ENCODE data around the gene RNF187. TPM values are rescaled to one million over a fixed set of nuclear protein-coding genes. Genes with fewer than 3 reads are reported as not detected.
A peak's percentile ranks its signal among the peaks of the same experiment; 100 is the strongest.

The RNF187 gene
- 148 and 150 TPM in 2 replicates for total RNA-seq

DNA sequence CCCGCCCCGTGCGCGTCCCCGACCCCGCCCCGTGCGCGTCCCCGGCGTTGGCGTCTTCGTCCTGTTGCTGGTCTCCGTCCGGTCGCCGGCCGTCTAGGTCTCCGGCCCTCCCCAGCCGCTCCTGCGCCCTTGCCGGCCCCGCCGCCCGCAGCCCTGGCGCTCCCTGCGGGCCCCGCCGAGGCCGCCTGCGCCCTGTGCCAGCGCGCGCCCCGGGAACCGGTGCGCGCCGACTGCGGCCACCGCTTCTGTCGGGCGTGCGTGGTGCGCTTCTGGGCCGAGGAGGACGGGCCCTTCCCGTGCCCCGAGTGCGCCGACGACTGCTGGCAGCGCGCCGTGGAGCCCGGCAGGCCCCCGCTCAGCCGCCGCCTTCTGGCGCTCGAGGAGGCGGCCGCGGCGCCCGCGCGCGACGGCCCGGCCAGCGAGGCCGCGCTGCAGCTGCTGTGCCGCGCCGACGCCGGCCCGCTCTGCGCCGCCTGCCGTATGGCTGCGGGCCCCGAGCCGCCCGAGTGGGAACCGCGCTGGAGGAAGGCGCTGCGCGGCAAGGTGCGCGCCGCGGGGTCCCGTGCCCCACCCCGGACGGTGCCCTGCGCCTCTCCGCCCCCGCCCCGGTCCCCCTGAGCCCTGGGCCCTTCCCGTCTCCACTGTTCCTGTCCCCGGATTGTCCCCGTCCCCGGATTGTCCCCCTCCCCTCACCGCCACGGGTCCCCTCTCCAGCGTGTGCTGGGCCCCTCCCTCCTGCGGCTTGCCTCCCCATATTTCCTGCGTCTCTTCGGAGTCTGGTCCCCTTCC lies at the start of gene RNF187:
Gene RNF187, plus strand, starts transcription at position 47 of the 789 bp plus-strand sequence.
- H3K27ac Mint-ChIP-seq = peak within 1 kb of the TSS; percentile 99
- H3K27me3 Mint-ChIP-seq = no peaks in the 10 kb centered on the region
- H3K4me1 Mint-ChIP-seq = peaks cover 36% of the 10 kb centered on the region
- no peaks in the 10 kb centered on the region for H3K9me3 Mint-ChIP-seq
- intact Hi-C loops (cut with micrococcal nuclease) = loop anchor here (1.0 to 10.0 kb wide), 4 partner anchors 14 to 857 kb away; partner anchors contain the start of genes CCSAP and TRIM11
- peak within 1 kb of the TSS; percentile 96 for H3K4me3 Mint-ChIP-seq
- peak; percentile 96 for DNase-seq
- peaks cover 39% of the 10 kb centered on the region for H3K36me3 Mint-ChIP-seq (ENCODE audit: low read depth)

DNA sequence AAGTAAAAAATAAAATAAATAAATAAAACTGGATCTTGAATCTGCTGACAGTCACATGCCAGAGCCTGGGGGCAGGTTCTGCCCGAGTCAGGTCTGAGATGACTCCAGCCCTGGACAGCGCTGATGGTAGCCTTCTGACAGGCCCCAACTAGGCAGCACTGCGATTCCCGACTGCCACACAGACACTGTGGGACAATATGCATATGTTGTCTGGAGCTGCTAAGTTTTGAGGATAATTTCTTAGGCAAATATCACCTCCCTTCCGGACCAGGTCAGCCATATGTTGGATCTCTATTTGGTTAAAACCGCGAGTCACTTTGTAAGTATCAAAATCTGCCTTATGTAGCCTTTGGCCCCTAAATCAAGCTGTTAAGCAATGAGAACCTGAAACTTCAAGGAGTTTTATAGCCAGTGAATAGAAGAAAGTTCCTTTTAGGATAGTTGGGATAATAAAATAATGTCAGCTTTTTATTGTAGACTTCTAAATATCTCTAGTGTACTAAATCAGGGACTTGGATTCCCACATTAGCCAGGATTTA lies 49.7 kb upstream of the RNF187 start:
- Mint-ChIP-seq H3K27me3 (peaks cover 37% of the 10 kb centered on the region), H3K9me3 (no peaks in the 10 kb centered on the region), H3K4me1 (peaks cover 5% of the 10 kb centered on the region), H3K4me3 (no peak overlapping the region), H3K27ac (no peak overlapping the region), H3K36me3 (ENCODE audit: low read depth) (no peaks in the 10 kb centered on the region)
- no peak for DNase-seq
- intact Hi-C loops (cut with micrococcal nuclease) = no loop called here

DNA sequence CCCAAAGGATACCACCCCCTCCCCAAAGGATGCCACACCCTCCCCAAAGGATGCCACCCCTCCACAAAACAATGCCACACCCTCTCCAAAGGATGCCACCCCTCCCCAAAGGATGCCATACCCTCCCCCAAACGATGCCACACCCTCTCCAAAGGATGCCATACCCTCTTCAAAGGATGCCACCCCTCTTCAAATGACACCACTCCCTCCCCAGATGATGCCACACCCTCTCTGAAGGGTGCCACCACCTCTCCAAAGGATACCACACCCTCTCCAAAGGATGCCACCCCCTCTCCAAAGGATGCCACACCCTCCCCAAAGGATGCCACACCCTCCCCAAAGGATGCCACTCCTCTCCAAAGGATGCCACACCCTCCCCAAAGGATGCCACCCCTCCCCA lies 48.9 kb upstream of the RNF187 start:
- DNase-seq = no peak
- Mint-ChIP-seq H3K27me3 (peaks cover 36% of the 10 kb centered on the region), H3K4me1 (peaks cover 5% of the 10 kb centered on the region), H3K27ac (no peak overlapping the region), H3K9me3 (no peaks in the 10 kb centered on the region), H3K4me3 (no peak overlapping the region), H3K36me3 (ENCODE audit: low read depth) (no peaks in the 10 kb centered on the region)
- intact Hi-C loops (cut with micrococcal nuclease) = no loop called here

DNA sequence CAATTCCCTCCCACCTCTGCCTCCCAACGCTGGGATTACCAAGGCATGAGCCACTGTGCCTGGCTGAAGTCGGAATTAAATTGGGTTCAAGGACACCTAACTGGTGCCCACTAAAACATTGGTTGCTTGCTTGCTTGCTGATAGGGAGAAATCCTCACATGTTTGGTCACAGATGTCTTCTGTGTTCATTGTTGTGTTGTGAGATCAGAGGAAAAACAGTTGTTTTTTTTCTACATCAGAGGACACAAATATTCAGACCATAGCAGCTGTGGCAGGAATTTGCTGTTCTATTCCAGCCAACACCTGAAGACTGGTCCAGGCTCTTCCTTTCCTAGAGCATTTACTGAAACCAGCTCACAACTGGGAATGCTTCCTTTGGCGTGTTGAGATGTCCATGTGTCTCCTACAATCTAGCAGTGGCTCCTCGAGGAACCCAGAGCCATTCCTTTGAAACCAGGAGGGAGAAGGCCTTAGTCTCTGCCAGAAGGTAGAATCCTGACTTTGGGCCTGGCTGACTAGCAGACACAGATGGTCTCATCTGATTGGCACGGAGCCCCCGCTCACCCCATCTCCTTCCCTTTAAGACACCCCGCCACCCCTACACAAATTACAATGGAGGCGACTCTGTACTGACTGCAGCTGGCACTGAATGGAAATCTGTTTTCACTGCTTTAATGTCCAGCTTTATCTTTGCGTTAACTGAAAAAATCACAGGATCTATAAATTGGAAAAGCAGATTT lies 46.3 kb upstream of the RNF187 start:
- H3K9me3 Mint-ChIP-seq = no peaks in the 10 kb centered on the region
- no peak for DNase-seq
- no peak overlapping the region for H3K4me3 Mint-ChIP-seq
- peaks cover 50% of the 10 kb centered on the region for H3K27me3 Mint-ChIP-seq
- peaks cover 15% of the 10 kb centered on the region for H3K4me1 Mint-ChIP-seq
- no peaks in the 10 kb centered on the region for H3K36me3 Mint-ChIP-seq (ENCODE audit: low read depth)
- intact Hi-C loops (cut with micrococcal nuclease) = no loop called here
- no peak overlapping the region for H3K27ac Mint-ChIP-seq

DNA sequence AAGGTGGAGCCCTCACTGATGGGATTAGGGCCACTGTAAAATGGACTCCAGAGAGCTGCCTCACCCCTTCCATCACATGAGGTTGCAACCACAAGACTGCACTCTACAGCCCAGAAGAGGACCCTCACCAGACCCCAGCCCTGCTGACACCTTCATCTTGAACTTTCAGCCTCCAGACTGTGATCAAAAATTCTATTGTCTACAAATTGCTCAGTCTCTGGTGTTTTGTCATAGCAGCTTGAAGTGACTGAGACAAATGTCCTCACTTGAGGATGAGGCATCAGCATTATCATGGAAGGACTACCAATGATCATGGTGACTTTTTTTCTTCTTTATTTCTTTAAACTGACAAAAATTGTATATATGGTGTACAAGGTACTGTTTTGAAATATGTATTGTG lies 43.8 kb upstream of the RNF187 start:
- Mint-ChIP-seq H3K27me3 (peaks cover 66% of the 10 kb centered on the region), H3K36me3 (ENCODE audit: low read depth) (no peaks in the 10 kb centered on the region), H3K9me3 (no peaks in the 10 kb centered on the region), H3K4me3 (no peak overlapping the region), H3K27ac (no peak overlapping the region), H3K4me1 (peaks cover 11% of the 10 kb centered on the region)
- intact Hi-C loops (cut with micrococcal nuclease) = no loop called here
- DNase-seq = no peak

DNA sequence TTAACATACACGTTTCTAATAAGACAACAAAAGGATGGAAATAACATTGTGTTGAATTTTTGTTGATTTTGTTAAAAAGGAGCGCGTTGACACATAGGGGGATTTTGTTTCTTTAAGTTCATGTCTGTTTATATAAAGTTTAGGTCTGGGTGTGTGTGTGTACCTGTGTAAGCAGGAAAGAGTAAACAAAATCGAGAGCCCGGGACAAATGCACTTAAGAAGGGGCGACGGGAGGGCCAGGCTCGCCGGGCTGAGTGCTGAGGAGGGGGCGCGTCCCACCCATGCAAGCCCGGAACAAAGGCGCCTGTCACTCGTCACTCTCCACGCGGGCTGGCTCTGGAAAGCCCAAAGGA lies 41.7 kb upstream of the RNF187 start:
- Mint-ChIP-seq H3K27ac (peak overlapping the region; percentile 27), H3K36me3 (ENCODE audit: low read depth) (no peaks in the 10 kb centered on the region), H3K4me1 (peaks cover 12% of the 10 kb centered on the region), H3K27me3 (peaks cover 60% of the 10 kb centered on the region), H3K9me3 (no peaks in the 10 kb centered on the region), H3K4me3 (peak overlapping the region; percentile 78)
- DNase-seq = no peak
- intact Hi-C loops (cut with micrococcal nuclease) = no loop called here

DNA sequence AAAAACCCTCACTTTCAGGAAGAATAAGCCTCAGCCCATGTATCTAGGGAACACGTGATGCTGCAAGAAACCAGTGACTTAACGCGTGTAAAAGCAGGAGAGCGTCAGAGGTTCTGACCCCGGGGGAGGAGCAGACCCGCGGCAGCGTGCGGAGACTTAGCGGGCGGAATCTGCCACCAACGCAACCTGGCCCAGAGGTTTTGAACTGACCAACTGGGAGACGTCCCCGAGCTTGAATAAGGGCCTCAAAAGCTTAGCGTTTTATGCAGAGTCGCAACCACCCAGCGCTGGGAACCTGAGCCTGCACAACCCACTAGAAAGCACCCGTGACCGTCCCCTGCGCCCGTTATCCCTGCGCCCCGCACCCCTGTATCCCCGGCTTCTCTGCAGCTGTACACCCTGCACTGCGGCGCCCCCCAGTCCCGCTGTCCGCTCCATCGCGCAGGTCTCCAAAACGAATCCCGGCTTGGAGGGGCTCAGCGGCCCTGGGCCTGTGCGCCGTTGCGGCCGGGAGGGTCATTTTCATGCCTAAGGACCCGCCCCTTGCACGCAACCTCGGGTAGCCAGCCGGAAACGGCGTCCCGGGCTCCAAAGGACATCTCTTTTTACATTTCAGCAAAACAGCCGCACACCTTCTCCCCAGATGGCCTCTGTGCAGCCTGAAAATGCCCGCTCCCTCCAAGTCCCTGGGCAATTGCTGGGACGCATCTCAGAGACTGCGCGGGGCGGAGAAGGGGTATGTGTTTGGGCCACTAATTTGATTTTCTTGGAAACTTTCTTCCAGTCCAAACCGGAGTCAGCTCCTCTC lies 41.1 kb upstream of the RNF187 start:
- intact Hi-C loops (cut with micrococcal nuclease) = no loop called here
- no peaks in the 10 kb centered on the region for H3K36me3 Mint-ChIP-seq (ENCODE audit: low read depth)
- H3K27ac Mint-ChIP-seq = peak overlapping the region; percentile 27
- peak overlapping the region; percentile 78 for H3K4me3 Mint-ChIP-seq
- peak; percentile 82 for DNase-seq
- H3K4me1 Mint-ChIP-seq = peaks cover 12% of the 10 kb centered on the region
- no peaks in the 10 kb centered on the region for H3K9me3 Mint-ChIP-seq
- H3K27me3 Mint-ChIP-seq = peaks cover 54% of the 10 kb centered on the region

DNA sequence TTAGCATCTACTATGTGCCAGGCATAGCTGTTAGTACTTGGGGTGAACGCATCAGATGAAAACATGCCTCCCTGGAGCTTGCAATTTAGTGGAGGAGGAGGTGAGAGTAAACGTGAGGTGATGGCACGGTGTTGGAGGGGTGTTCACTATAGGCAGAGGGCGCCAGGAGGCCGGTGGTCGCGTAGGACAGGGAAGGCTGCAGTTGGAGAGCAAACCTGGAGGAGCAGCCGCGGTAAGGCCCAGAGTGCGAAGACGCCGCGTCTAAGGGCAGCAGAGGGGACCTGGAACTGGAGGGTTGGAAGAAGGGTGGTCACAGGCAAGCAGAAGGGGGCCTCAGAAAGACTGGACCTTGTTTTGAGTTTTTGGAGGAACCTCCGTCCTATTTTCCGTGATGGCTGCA lies 40.3 kb upstream of the RNF187 start:
- Mint-ChIP-seq H3K27me3 (peaks cover 49% of the 10 kb centered on the region), H3K4me1 (peaks cover 13% of the 10 kb centered on the region), H3K9me3 (no peaks in the 10 kb centered on the region), H3K4me3 (peak overlapping the region; percentile 9), H3K36me3 (ENCODE audit: low read depth) (no peaks in the 10 kb centered on the region), H3K27ac (no peak overlapping the region)
- DNase-seq = no peak
- intact Hi-C loops (cut with micrococcal nuclease) = no loop called here

DNA sequence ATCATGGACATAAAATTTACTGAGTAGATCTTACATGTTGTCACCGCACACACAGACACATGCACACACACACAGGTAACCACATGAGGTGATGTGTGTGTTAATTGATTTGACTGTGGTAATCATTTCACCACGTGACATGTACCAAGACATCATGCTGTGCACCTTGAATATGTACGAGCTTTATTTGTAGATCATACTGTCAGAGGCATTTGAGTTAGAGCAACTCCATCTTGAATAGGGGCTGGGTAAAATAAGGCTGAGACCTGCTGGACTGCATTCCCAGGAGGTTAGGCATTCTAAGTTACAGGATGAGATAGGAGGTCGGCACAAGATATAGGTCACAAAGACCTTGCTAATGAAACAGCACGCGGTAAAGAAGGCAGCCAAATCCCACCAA lies 38.8 kb upstream of the RNF187 start:
- no peaks in the 10 kb centered on the region for H3K9me3 Mint-ChIP-seq
- peaks cover 18% of the 10 kb centered on the region for H3K4me1 Mint-ChIP-seq
- no peak for DNase-seq
- H3K27ac Mint-ChIP-seq = no peak overlapping the region
- intact Hi-C loops (cut with micrococcal nuclease) = no loop called here
- H3K4me3 Mint-ChIP-seq = no peak overlapping the region
- H3K27me3 Mint-ChIP-seq = peaks cover 39% of the 10 kb centered on the region
- peaks cover 2% of the 10 kb centered on the region for H3K36me3 Mint-ChIP-seq (ENCODE audit: low read depth)

DNA sequence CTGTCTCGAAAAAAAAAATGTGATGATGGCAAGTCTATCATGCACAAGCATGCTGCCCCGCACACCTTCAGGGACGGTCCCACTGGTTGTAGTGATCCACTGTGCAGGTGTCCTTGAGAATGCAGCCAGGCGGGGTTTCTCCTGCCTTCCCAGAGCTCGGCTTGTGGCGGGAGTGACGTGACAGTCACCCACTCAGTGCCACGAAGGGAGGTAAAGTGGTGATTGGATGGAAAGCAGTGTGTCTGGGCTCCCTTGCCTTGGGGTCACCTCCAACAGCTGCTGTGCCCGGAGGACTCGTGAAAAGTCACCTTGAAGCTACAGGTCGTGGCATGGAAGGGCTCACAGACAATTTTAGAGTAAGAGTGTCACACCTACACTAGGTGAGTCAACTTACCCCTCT lies 37.0 kb upstream of the RNF187 start:
- no peak overlapping the region for H3K4me3 Mint-ChIP-seq
- no peak overlapping the region for H3K27ac Mint-ChIP-seq
- H3K9me3 Mint-ChIP-seq = no peaks in the 10 kb centered on the region
- H3K36me3 Mint-ChIP-seq (ENCODE audit: low read depth) = peaks cover 8% of the 10 kb centered on the region
- no peak for DNase-seq
- H3K27me3 Mint-ChIP-seq = peaks cover 24% of the 10 kb centered on the region
- intact Hi-C loops (cut with micrococcal nuclease) = no loop called here
- peaks cover 22% of the 10 kb centered on the region for H3K4me1 Mint-ChIP-seq

DNA sequence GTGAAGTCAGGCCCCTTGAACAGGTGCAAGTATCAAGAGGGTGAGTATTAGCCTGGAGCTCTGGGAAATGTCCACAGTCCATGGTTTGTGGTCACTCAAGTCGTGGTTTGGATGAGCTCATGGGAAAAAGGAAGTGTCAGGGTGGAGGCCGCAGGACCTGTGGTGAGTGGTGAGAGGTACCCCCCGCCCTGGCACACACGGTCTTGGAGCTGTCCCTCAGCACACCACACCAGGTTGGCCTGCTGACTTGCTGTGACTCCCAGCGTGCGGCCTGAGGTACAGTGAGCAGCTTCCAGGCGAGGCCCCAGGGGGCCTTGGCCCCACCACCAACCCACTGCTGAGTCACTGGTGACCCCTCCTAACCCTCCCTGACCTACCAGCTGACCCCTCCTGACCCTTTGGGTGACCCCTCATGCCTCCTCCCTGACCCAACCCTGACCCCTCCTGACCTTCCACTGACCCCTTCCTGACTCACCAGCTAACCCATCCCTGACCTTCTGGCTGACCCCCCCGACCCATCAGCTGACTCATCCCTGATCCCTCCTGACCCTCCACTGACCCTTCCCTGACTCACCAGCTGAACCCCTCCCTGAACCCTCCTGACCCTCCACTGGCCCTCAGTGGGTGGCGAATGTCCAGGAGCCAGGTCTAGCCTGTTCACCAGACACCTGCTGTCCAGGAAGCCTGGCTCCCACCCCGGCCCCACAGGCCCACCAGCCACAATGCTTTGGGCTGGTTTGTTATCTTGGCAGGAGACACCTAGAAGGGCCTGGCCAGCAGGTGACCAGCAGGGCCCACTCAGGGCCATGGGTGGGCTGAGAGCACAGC lies 34.8 kb upstream of the RNF187 start:
- H3K4me1 Mint-ChIP-seq = peaks cover 25% of the 10 kb centered on the region
- intact Hi-C loops (cut with micrococcal nuclease) = no loop called here
- DNase-seq = no peak
- H3K9me3 Mint-ChIP-seq = no peaks in the 10 kb centered on the region
- H3K27me3 Mint-ChIP-seq = peaks cover 11% of the 10 kb centered on the region
- peaks cover 12% of the 10 kb centered on the region for H3K36me3 Mint-ChIP-seq (ENCODE audit: low read depth)
- H3K4me3 Mint-ChIP-seq = no peak overlapping the region
- no peak overlapping the region for H3K27ac Mint-ChIP-seq

DNA sequence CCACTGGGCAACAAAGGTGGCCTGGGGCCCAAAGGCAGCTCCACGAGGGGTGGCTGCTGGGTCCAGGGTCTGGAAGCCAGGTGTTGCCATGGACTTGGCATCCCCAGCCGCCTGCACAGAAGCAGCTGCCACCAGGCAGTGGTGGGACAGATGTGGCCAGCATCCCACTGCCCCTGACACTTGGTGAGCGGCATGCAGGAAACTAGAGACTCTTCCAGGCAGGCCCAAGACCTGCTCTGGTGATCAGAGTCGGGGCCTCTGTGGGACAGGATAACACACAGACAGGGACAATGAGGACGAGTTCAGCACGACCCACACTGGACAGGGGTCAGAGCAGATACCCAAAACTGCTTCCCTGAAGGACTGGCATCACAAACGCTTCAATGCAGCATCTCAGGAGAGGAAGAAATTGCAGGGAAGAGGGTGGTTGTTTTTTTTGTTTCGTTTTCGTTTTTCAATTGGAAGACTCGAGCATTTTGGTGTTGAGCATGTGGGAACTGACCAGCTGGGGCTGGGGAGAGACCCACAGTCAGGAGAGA lies 34.1 kb upstream of the RNF187 start:
- H3K27me3 Mint-ChIP-seq = peaks cover 4% of the 10 kb centered on the region
- intact Hi-C loops (cut with micrococcal nuclease) = no loop called here
- peaks cover 12% of the 10 kb centered on the region for H3K36me3 Mint-ChIP-seq (ENCODE audit: low read depth)
- H3K4me1 Mint-ChIP-seq = peaks cover 27% of the 10 kb centered on the region
- no peaks in the 10 kb centered on the region for H3K9me3 Mint-ChIP-seq
- DNase-seq = no peak
- no peak overlapping the region for H3K27ac Mint-ChIP-seq
- H3K4me3 Mint-ChIP-seq = no peak overlapping the region

DNA sequence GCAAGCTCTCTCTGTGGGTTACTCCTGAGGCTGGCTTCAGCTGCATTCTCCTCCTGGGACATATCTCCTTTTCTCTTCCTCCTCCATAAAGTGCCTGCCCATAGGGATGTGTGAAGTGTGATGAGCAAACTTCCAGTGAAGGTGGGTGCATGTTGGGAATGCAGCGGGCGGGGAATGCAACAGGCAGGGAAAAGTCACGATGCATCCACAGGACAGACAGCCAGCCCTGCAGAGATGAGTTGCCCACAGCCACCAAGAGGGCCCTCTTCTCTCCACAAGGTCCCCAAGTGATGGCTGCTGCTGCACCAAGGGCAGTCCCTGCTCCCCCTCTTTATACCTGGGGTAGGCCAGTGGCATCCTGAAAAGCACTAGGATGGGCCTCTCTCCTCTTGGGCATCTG lies 33.6 kb upstream of the RNF187 start:
- intact Hi-C loops (cut with micrococcal nuclease) = no loop called here
- Mint-ChIP-seq H3K9me3 (no peaks in the 10 kb centered on the region), H3K4me1 (peaks cover 31% of the 10 kb centered on the region), H3K27me3 (peaks cover 3% of the 10 kb centered on the region), H3K27ac (no peak overlapping the region), H3K36me3 (ENCODE audit: low read depth) (peaks cover 12% of the 10 kb centered on the region), H3K4me3 (no peak overlapping the region)
- DNase-seq = no peak

Data from activated CD4-positive, alpha-beta T cell treated with anti-CD3 and anti-CD28 coated beads, Interleukin-2, amount 10 ng/mL, durations not matched to agents 24 days and 14 days (primary cell).